SK-N-MC (cell line): ENCODE measurements around the gene LOXL1.

ENCODE experiments used
- DNase-seq: peaks from one replicate; pipeline ENCODE4 v3.0.0-alpha.2; 2011; ENCODE audit warnings: low read depth, low spot score
- H3K27ac ChIP-seq: fragments of 200-600 bp; sonication (generic); 2 replicates; pipeline ENCODE4 v1.5.1; 2016; ENCODE audit warnings: mixed run types
- H3K36me3 ChIP-seq: fragments of 200-600 bp; sonication (generic); 2 replicates; pipeline ENCODE4 v1.6.1; 2017; ENCODE audit warnings: antibody characterized with exemption, low read length, mixed read lengths; ENCODE audit not compliant: insufficient read depth
- H3K4me3 ChIP-seq: fragments of 200-600 bp; sonication (generic); 2 replicates; pipeline ENCODE4 v1.5.1; 2016
- H3K9ac ChIP-seq: fragments of 200-600 bp; sonication (generic); 2 replicates; pipeline ENCODE4 v1.8.0; 2017; ENCODE audit warnings: mixed run types, mixed read lengths; ENCODE audit not compliant: insufficient read length
- H3K9me3 ChIP-seq: fragments of 200-600 bp; sonication (generic); 2 replicates; pipeline ENCODE4 v1.6.1; 2017; ENCODE audit warnings: low read depth, mild to moderate bottlenecking, antibody characterized with exemption, low read length, moderate library complexity, mixed read lengths
- EZH2 ChIP-seq: fragments of 200-600 bp; sonication (generic); IDR thresholded peaks from one replicate; pipeline ENCODE4 v1.6.1; 2017; ENCODE audit warnings: antibody characterized with exemption
- FOXP2 ChIP-seq: optimal IDR thresholded peaks from 2 replicates; pipeline ENCODE3; 2011; ENCODE audit warnings: mild to moderate bottlenecking, moderate library complexity; ENCODE audit not compliant: insufficient read depth; ENCODE audit errors: extremely low read length, control extremely low read depth
- POLR2AphosphoS5 ChIP-seq: IDR thresholded peaks from 2 replicates; pipeline ENCODE4 v1.6.1; 2012; ENCODE audit warnings: mild to moderate bottlenecking, low read depth, low read length, borderline replicate concordance

LOXL1 gene

GRCh38 chr15:73925848-73926218 lies 429 bp upstream of the LOXL1 start:
- DNase-seq: no peak
- no peak for TF ChIP-seq POLR2AphosphoS5
- no peak for TF ChIP-seq EZH2
- TF ChIP-seq FOXP2: no peak
- H3K9me3 ChIP-seq: no peaks in the 10 kb centered on the region
- H3K4me3 ChIP-seq: no peak overlapping the region; the same call in 1 of the 2 replicates
- H3K9ac ChIP-seq: no peak overlapping the region
- no peak overlapping the region for H3K27ac ChIP-seq
- H3K36me3 ChIP-seq: no peaks in the 10 kb centered on the region

DNA sequence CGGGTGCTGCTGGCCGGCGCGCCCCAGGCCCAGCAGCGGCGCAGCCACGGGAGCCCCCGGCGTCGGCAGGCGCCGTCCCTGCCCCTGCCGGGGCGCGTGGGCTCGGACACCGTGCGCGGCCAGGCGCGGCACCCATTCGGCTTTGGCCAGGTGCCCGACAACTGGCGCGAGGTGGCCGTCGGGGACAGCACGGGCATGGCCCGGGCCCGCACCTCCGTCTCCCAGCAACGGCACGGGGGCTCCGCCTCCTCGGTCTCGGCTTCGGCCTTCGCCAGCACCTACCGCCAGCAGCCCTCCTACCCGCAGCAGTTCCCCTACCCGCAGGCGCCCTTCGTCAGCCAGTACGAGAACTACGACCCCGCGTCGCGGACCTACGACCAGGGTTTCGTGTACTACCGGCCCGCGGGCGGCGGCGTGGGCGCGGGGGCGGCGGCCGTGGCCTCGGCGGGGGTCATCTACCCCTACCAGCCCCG lies 777 bp downstream of the LOXL1 start:
- Histone ChIP-seq H3K27ac (no peak overlapping the region), H3K9me3 (no peaks in the 10 kb centered on the region), H3K9ac (peak overlapping the region; percentile 78), H3K4me3 (peak overlapping the region; percentile 90), H3K36me3 (no peaks in the 10 kb centered on the region)
- TF ChIP-seq POLR2AphosphoS5 (no peak), FOXP2 (no peak), EZH2 (no peak)
- no peak for DNase-seq

DNA sequence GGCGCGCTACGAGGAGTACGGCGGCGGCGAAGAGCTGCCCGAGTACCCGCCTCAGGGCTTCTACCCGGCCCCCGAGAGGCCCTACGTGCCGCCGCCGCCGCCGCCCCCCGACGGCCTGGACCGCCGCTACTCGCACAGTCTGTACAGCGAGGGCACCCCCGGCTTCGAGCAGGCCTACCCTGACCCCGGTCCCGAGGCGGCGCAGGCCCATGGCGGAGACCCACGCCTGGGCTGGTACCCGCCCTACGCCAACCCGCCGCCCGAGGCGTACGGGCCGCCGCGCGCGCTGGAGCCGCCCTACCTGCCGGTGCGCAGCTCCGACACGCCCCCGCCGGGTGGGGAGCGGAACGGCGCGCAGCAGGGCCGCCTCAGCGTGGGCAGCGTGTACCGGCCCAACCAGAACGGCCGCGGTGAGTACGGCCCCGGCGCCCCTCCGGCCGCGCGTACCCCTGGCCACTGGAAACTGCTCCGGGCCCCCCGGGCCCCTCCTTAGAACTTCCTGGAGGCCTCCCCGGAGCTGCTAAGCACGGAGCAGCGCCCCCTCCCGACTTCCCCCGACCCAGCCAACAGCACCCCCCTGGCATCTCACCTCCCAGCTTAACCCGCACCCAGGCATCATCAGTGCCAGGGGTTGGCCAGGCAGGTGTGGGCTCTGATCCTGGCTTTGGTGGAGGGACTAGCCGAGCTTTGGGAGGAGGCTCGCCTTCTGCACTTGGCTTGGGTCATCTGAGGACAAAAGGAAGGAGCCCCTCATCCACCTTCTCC lies 1.4 kb downstream of the LOXL1 start:
- TF ChIP-seq EZH2 (no peak), FOXP2 (no peak), POLR2AphosphoS5 (no peak)
- Histone ChIP-seq H3K27ac (no peak overlapping the region), H3K4me3 (peak overlapping the region; percentile 90)

GRCh38 chr15:73928241-73928579 lies 1.9 kb downstream of the LOXL1 start:
- TF ChIP-seq FOXP2: no peak
- no peak for TF ChIP-seq EZH2
- no peak for TF ChIP-seq POLR2AphosphoS5
- peak overlapping the region; percentile 90 for H3K4me3 ChIP-seq
- DNase-seq: no peak
- H3K9me3 ChIP-seq: no peaks in the 10 kb centered on the region
- no peaks in the 10 kb centered on the region for H3K36me3 ChIP-seq
- no peak overlapping the region for H3K27ac ChIP-seq
- no peak overlapping the region for H3K9ac ChIP-seq

More for the DNA sequence above, 1.4 kb downstream of the LOXL1 start:
- Histone ChIP-seq H3K36me3 (no peaks in the 10 kb centered on the region), H3K9me3 (no peaks in the 10 kb centered on the region), H3K9ac (peak overlapping the region; percentile 78)
- DNase-seq: no peak

DNA sequence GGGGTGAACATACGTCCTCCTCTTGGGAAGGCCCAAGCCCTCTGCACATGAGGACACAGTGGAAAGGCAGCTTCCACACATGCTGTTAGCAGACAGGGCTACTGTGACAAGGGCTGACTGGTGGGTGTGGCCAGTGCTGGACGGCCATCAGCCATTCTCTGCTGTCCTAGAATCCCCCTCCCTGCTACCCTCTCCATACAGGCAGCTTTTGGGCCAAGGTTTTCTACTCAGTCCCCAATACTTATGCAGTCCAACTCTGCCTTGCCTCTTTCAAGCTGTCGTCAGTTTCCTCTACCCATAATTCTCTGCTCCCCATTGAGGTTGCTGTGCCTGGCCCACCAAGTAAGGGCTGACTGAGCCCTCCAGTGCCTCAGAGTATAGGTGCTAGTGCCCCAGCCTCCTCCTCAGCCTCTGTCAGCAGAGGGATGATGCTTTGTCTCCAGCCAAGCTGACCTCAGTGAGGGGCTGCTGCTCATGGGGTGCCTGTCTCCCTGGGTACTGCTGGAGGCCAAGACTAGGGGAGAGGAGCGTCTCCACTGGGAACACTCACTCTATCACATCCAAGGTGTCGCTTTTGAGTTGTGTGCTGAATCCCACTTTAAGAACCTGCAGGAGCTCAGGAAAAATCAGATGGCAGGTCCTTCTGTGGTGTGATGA lies 2.8 kb downstream of the LOXL1 start:
- no peak overlapping the region for H3K9ac ChIP-seq
- no peak overlapping the region for H3K4me3 ChIP-seq
- no peaks in the 10 kb centered on the region for H3K9me3 ChIP-seq
- TF ChIP-seq FOXP2 (no peak), POLR2AphosphoS5 (no peak), EZH2 (no peak)
- no peaks in the 10 kb centered on the region for H3K36me3 ChIP-seq
- no peak for DNase-seq
- H3K27ac ChIP-seq: no peak overlapping the region

DNA sequence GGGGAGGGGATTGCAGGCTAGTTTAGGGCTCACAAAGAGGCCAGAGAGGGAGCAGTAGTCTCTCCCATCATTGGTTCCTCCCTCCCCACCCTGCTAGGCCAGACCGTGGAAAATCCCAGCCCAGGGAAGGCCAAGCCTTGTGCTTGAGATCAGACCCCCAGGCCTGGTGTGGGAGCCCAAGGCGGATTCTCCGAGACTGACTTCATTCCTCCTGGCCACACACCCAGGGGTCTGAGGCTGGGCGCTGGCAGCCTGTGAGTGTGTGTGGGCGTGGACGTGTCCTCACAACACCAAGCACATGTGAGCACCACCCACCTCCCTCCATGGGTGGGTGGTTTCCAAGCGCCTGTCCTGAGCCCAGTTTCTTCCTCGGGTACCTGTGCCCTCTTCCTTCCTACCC lies 4.1 kb downstream of the LOXL1 start:
- no peaks in the 10 kb centered on the region for H3K9me3 ChIP-seq
- H3K9ac ChIP-seq: no peak overlapping the region
- no peak overlapping the region for H3K4me3 ChIP-seq
- H3K36me3 ChIP-seq: no peaks in the 10 kb centered on the region
- H3K27ac ChIP-seq: no peak overlapping the region
- TF ChIP-seq EZH2: no peak
- TF ChIP-seq FOXP2: no peak
- no peak for TF ChIP-seq POLR2AphosphoS5
- no peak for DNase-seq

DNA sequence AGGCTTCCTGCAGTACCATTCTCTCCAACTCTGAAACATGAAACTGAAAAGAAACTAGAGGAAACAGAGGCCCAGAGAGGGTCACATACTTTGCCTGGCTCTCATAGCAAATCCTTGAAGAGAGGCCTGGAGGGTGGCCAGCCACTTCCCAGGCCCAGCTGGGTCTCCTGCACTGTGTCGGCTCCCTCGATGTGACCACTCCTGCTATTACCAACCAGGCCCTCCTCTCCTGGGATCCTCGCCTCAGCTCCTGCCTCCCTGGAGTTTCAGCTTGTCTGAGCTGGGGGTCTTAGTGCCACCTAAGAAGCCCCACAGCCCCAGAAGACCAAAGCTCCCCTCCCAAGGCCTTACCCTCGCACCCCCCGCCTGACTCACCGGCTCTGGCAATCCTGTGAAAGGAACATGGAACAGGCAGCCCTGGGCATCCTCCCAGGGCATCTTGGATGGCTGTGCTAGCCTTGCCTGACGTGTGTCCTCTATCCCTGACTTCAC lies 4.6 kb downstream of the LOXL1 start:
- Histone ChIP-seq H3K9ac (no peak overlapping the region), H3K27ac (no peak overlapping the region)

GRCh38 chr15:73931441-73931840 lies 5.2 kb downstream of the LOXL1 start:
- DNase-seq: no peak
- Histone ChIP-seq H3K9ac (no peak overlapping the region), H3K27ac (no peak overlapping the region), H3K4me3 (no peak overlapping the region), H3K36me3 (no peaks in the 10 kb centered on the region), H3K9me3 (no peaks in the 10 kb centered on the region)
- TF ChIP-seq POLR2AphosphoS5 (no peak), FOXP2 (no peak), EZH2 (no peak)

More for the DNA sequence above, 4.6 kb downstream of the LOXL1 start:
- no peak for TF ChIP-seq POLR2AphosphoS5
- TF ChIP-seq FOXP2: no peak
- no peak for TF ChIP-seq EZH2
- H3K36me3 ChIP-seq: no peaks in the 10 kb centered on the region
- no peaks in the 10 kb centered on the region for H3K9me3 ChIP-seq
- no peak overlapping the region for H3K4me3 ChIP-seq
- no peak for DNase-seq
